DMS53 treated with DMSO at 0.1 percent for 48 hours (cell line): ENCODE data around the gene ANO9.
"Not testable (repeated sequence)": the region's sequence is repeated elsewhere in the genome, so short reads cannot be mapped to it uniquely, and the experiment has no call there.

ENCODE experiments used
- DNase-seq: peaks from one replicate; lab custom pipeline; 2025; ENCODE audit not compliant: unreplicated experiment; lab: John Stamatoyannopoulos, UW

Gene ANO9

GRCh38 chr11:471468-472145 is 29.8 kb upstream of the ANO9 start:
- no peak for DNase-seq

GRCh38 chr11:469684-470560 is 28.1 kb upstream of the ANO9 start:
- DNase-seq = peak; percentile 61

GRCh38 chr11:469026-469683 is 27.3 kb upstream of the ANO9 start:
- DNase-seq = not testable (repeated sequence)

- DNase-seq = no peak
Measured at GRCh38 chr11:468493-468892, 26.7 kb upstream of the ANO9 start.

- DNase-seq = no peak
Measured at GRCh38 chr11:468036-468435, 26.2 kb upstream of the ANO9 start.

GRCh38 chr11:465896-466530 is 24.2 kb upstream of the ANO9 start:
- no peak for DNase-seq

- no peak for DNase-seq
Measured at GRCh38 chr11:464316-464715, 22.5 kb upstream of the ANO9 start.

GRCh38 chr11:462107-462890 is 20.5 kb upstream of the ANO9 start:
- DNase-seq = no peak

- no peak for DNase-seq
Measured at GRCh38 chr11:461626-462025, 19.8 kb upstream of the ANO9 start.

- DNase-seq = no peak
Measured at GRCh38 chr11:460331-461199, 18.8 kb upstream of the ANO9 start.

GRCh38 chr11:459511-460220 is 17.9 kb upstream of the ANO9 start:
- no peak for DNase-seq

- no peak for DNase-seq
Measured at GRCh38 chr11:457111-457760, 15.4 kb upstream of the ANO9 start.

GRCh38 chr11:456533-456932 is 14.7 kb upstream of the ANO9 start:
- DNase-seq = no peak

- no peak for DNase-seq
Measured at GRCh38 chr11:455566-456147, 13.8 kb upstream of the ANO9 start.

- DNase-seq = no peak
Measured at GRCh38 chr11:454801-455565, 13.2 kb upstream of the ANO9 start.

GRCh38 chr11:454043-454442 is 12.2 kb upstream of the ANO9 start:
- no peak for DNase-seq

- DNase-seq = no peak
Measured at GRCh38 chr11:453564-453963, 11.8 kb upstream of the ANO9 start.
